Thoracic aorta (tissue), 2 donors: ENCODE results near the gene PLD4. TPM values are rescaled to one million over a fixed set of nuclear protein-coding genes. Genes with fewer than 3 reads are reported as not detected.

Experiments used
- ATAC-seq: fragments of 150-250 bp; one replicate; pipeline ENCODE4 v1.8.0; 2017; ENCODE audit warnings: low read depth; ENCODE audit not compliant: insufficient number of reproducible peaks, low FRiP score
- DNase-seq: peaks from one replicate; pipeline ENCODE4 v3.0.0-alpha.2; 2020; ENCODE audit warnings: low spot score
- H3K27ac ChIP-seq, 2 donors: fragments of 200-600 bp; sonication (generic); 1 replicate in 1 of 2; 2 replicates in 1 of 2; pipeline ENCODE4 v1.5.1; 2016; ENCODE audit warnings: mild to moderate bottlenecking in 2 of 2, moderate library complexity in 2 of 2
- H3K27me3 ChIP-seq: fragments of 200-600 bp; sonication (generic); replicated peaks from 2 replicates; pipeline ENCODE4 v1.6.0; 2016; ENCODE audit warnings: mild to moderate bottlenecking; ENCODE audit not compliant: insufficient read depth
- H3K36me3 ChIP-seq: fragments of 200-600 bp; sonication (generic); one replicate; pipeline ENCODE4 v1.5.1; 2016
- H3K4me1 ChIP-seq, 2 donors: fragments of 200-600 bp; sonication (generic); 1 replicate in 1 of 2; 2 replicates in 1 of 2; pipeline versions ENCODE4 v1.5.1 to v1.6.0; 2016; ENCODE audit warnings: low read depth in 2 of 2, mild to moderate bottlenecking in 1 of 2; ENCODE audit not compliant: control insufficient read depth in 1 of 2
- H3K4me3 ChIP-seq: fragments of 200-600 bp; sonication (generic); 2 replicates; pipeline ENCODE4 v1.5.1; 2016; ENCODE audit warnings: mild to moderate bottlenecking
- H3K9me3 ChIP-seq: fragments of 200-600 bp; sonication (generic); 2 replicates; pipeline ENCODE4 v1.5.1; 2016
- CTCF ChIP-seq: fragments of 200-600 bp; sonication (generic); IDR thresholded peaks from one replicate; pipeline ENCODE4 v1.5.1; 2019; ENCODE audit warnings: antibody characterized with exemption
- total RNA-seq, 2 donors: library from RNA; depleted of rRNA; stranded (reverse); fragments of >200 nt; gene quantifications; one replicate each; pipeline versions ENCODE4 v1.1.0 to v1.2.3, GENCODE V29; 2016

PLD4 gene
- total RNA-seq, 2 donors from 2014 or later = 0.35 TPM; not detected in 1

GRCh38 chr14:104973385-104974145, 48.9 kb downstream of the PLD4 start:
- Histone ChIP-seq H3K36me3 (no peaks in the 10 kb centered on the region), H3K27ac (peak overlapping the region; percentile 92 to 94), H3K9me3 (no peaks in the 10 kb centered on the region), H3K4me3 (peak overlapping the region; percentile 50), H3K27me3 (no peaks in the 10 kb centered on the region), H3K4me1 (peaks cover 40 to 82% of the 10 kb centered on the region in 2 donors)
- DNase-seq (peak; percentile 76), ATAC-seq (peak; percentile 76)
- TF ChIP-seq CTCF = no peak

DNA sequence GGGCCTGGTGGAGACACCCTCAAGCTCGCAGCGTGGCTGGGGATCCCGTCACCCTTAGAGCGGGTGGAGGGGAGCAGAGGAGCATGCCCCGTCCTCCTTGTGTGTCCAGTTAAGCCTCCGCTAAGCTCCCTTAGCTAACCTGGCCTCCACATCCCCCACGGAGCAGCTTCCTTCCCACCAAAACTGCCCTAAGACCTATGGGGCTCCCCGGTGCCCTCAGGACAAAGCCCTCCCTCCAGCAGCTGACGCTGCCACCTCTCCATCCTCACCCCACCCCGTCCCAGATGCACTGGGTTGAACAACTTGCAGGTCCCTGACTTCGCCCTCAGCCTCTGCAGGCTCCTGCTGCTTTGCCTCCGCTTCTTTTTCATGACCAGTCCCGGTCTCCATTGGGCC, 49.5 kb downstream of the PLD4 start:
- TF ChIP-seq CTCF = no peak
- H3K4me1 ChIP-seq = peaks cover 38 to 81% of the 10 kb centered on the region in 2 donors
- H3K4me3 ChIP-seq = peak overlapping the region; percentile 50
- no peaks in the 10 kb centered on the region for H3K9me3 ChIP-seq
- ATAC-seq (no peak), DNase-seq (no peak)
- no peaks in the 10 kb centered on the region for H3K27me3 ChIP-seq
- H3K27ac ChIP-seq = peak overlapping the region; percentile 92 to 94
- H3K36me3 ChIP-seq = no peaks in the 10 kb centered on the region

- ATAC-seq = no peak
- DNase-seq = no peak
Measured at GRCh38 chr14:104974665-104975390, 50.1 kb downstream of the PLD4 start.

DNA sequence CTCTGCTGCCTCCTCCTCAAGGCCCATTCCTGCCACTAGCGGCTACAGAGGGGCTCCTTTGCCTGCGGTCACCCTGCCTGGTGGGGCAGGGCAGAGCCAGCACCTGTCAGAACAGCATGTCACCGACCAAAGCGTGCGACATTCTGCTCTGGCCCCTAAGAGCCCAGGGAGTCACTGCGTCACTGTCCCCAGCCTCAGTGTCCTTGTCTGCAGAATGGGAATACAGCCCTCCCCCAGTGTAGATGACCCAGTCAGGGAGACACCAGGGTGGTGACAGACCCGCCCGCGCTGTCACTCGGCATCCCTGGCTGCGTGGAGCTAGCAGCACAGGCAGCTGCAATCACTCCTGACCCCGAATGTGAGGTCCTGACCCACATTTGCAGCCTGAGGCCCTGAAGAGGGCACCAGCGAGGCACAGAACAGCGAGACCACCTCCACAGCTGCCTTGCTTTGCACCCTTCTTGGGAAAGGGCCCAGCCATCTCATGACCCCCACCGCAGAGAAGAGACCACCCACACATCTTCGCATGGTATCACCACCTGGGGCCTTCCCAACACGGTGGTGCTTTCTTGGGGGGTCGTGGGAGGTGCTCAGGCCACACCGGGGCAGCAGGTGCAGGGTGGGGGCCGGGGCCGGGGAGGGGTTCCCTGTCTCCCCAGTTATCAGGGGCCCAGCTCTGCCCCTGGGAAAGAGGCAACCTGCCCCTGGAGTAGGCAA, 51.0 kb downstream of the PLD4 start:
- Histone ChIP-seq H3K4me1 (peaks cover 34 to 88% of the 10 kb centered on the region in 2 donors), H3K27me3 (no peaks in the 10 kb centered on the region), H3K27ac (peak overlapping the region; percentile 92 to 94), H3K4me3 (no peak overlapping the region), H3K9me3 (no peaks in the 10 kb centered on the region), H3K36me3 (no peaks in the 10 kb centered on the region)
- ATAC-seq (no peak), DNase-seq (no peak)
- TF ChIP-seq CTCF = no peak

More at GRCh38 chr14:104974665-104975390, 50.1 kb downstream of the PLD4 start:
- H3K9me3 ChIP-seq = no peaks in the 10 kb centered on the region
- peak overlapping the region; percentile 92 to 94 for H3K27ac ChIP-seq
- no peaks in the 10 kb centered on the region for H3K36me3 ChIP-seq
- H3K4me3 ChIP-seq = no peak overlapping the region
- TF ChIP-seq CTCF = no peak
- peaks cover 36 to 85% of the 10 kb centered on the region in 2 donors for H3K4me1 ChIP-seq
- no peaks in the 10 kb centered on the region for H3K27me3 ChIP-seq
